K562 (cell line): ENCODE measurements around the gene TMEM107. TPM values are rescaled to one million over a fixed set of nuclear protein-coding genes. Genes with fewer than 3 reads are reported as not detected.

Experiments used
- ARID4B ChIP-seq: sonication (generic); formaldehyde crosslinking; IDR thresholded peaks from 2 replicates; pipeline ENCODE4 v1.8.0; 2022; ENCODE audit warnings: mild to moderate bottlenecking, missing genetic modification reagents
- ATF1 ChIP-seq, 2 experiments: fragments of 450-650 bp in 1 of 2; IDR thresholded peaks; 2 replicates each; pipeline ENCODE4 v1.6.1; 2016; ENCODE audit warnings: missing compliant biosample characterization in 1 of 2, missing genetic modification characterization in 1 of 2
- CBFB ChIP-seq: sonication (generic); formaldehyde crosslinking; IDR thresholded peaks from 2 replicates; pipeline ENCODE4 v1.4.0; 2020; ENCODE audit warnings: mild to moderate bottlenecking, missing genetic modification reagents
- CXXC5 ChIP-seq: fragments of 250-450 bp; sonication (Bioruptor Pico); IDR thresholded peaks from 2 replicates; pipeline ENCODE4 v1.8.0; 2022; ENCODE audit warnings: inconsistent platforms, mild to moderate bottlenecking, moderate library complexity
- DACH1 ChIP-seq: fragments of 450-650 bp; IDR thresholded peaks from 2 replicates; pipeline ENCODE4 v1.6.1; 2018; ENCODE audit not compliant: partially characterized antibody
- EGR1 ChIP-seq: fragments of 450-650 bp; conservative IDR thresholded peaks from 2 replicates; pipeline ENCODE4 v1.6.1; 2017; ENCODE audit warnings: mild to moderate bottlenecking
- FOS ChIP-seq: IDR thresholded peaks from 3 replicates; pipeline ENCODE4 v1.6.1; 2011; ENCODE audit not compliant: insufficient read length; ENCODE audit errors: extremely low read depth
- FOXA3 ChIP-seq, 2 experiments: fragments of 450-650 bp in 1 of 2; sonication (generic) in 1 of 2; formaldehyde crosslinking; IDR thresholded peaks in 1 of 2; conservative IDR thresholded peaks in 1 of 2; 2 replicates each; pipeline versions ENCODE4 v1.4.0 to v1.8.0; 2020 to 2022; ENCODE audit warnings: mild to moderate bottlenecking in 2 of 2, missing genetic modification reagents in 1 of 2
- HDAC1 ChIP-seq, 2 experiments: fragments of 450-650 bp; IDR thresholded peaks; 2 replicates each; pipeline ENCODE4 v1.6.1; 2016 to 2017; ENCODE audit warnings: inconsistent platforms in 1 of 2, mild to moderate bottlenecking in 1 of 2, moderate library complexity in 1 of 2
- LCOR ChIP-seq: sonication (generic); formaldehyde crosslinking; IDR thresholded peaks from 2 replicates; pipeline ENCODE4 v1.8.0; 2022; ENCODE audit warnings: mild to moderate bottlenecking, missing genetic modification reagents
- MBD2 ChIP-seq: sonication (generic); IDR thresholded peaks from 2 replicates; pipeline ENCODE4 v1.6.1; 2016; ENCODE audit warnings: low read depth, borderline replicate concordance
- MCM5 ChIP-seq: fragments of 450-650 bp; IDR thresholded peaks from 2 replicates; pipeline ENCODE4 v1.6.1; 2016; ENCODE audit warnings: low read depth
- MXI1 ChIP-seq: IDR thresholded peaks from 2 replicates; pipeline ENCODE4 v1.6.1; 2011; ENCODE audit warnings: low read depth, mild to moderate bottlenecking, improper control_type of control experiment, low read length
- RBBP5 ChIP-seq: fragments of 200-600 bp; sonication (generic); IDR thresholded peaks from 2 replicates; pipeline ENCODE4 v1.6.1; 2012; ENCODE audit warnings: borderline replicate concordance, mild to moderate bottlenecking, low read length, control low read depth, inconsistent platforms; ENCODE audit not compliant: insufficient read depth, poor library complexity, severe bottlenecking
- RFX1 ChIP-seq: fragments of 450-650 bp; IDR thresholded peaks from 2 replicates; pipeline ENCODE4 v1.6.1; 2016; ENCODE audit warnings: mild to moderate bottlenecking, moderate library complexity
- SRF ChIP-seq, 2 experiments: fragments of 250-450, 450-650 bp in 1 of 2; sonication (Bioruptor Pico) in 1 of 2; sonication (generic) in 1 of 2; formaldehyde crosslinking; IDR thresholded peaks; 2 replicates each; pipeline versions ENCODE4 v1.5.0 to v1.5.1; 2020 to 2022; ENCODE audit warnings: mild to moderate bottlenecking in 1 of 2, missing genetic modification reagents in 1 of 2
- TFAP4 ChIP-seq: sonication (generic); formaldehyde crosslinking; IDR thresholded peaks from 2 replicates; pipeline ENCODE4 v1.8.0; 2022; ENCODE audit warnings: missing genetic modification reagents, mild to moderate bottlenecking, moderate library complexity, borderline replicate concordance
- ZNF274 ChIP-seq: IDR thresholded peaks from 2 replicates; pipeline ENCODE4 v1.6.1; 2011; ENCODE audit warnings: low read depth, mild to moderate bottlenecking, low read length, moderate library complexity, borderline replicate concordance
- polyA plus RNA-seq, 8 experiments: library from polyadenylated mRNA; depleted of rRNA in 4 of 8; stranded (reverse) in 5 of 8; unstranded in 3 of 8; fragments of >200 nt; fragmentation: Nextera tagmentation in 2 of 8; fragmentation: Illumina TruSeq in 1 of 8; extraction: Ambion mirVana in 2 of 8; extraction: Trizol in 1 of 8; gene quantifications; 2 replicates each; pipeline versions ENCODE4 v1.2.1 to v1.2.3, GENCODE V29; 2011 to 2014; ENCODE audit warnings: inconsistent platforms in 1 of 8, missing spikeins in 1 of 8
- total RNA-seq, 7 experiments: library from RNA; depleted of rRNA in 6 of 7; stranded (reverse); fragments of >200 nt in 6 of 7; fragmentation: Illumina TruSeq in 2 of 7; extraction: Trizol in 2 of 7; gene quantifications; 2 replicates each; pipeline versions ENCODE4 v1.2.1 to v1.2.3, GENCODE V29; 2011 to 2021; ENCODE audit warnings: low replicate concordance in 1 of 7
- TF ChIP-seq, protein P1 (sequence below): fragments of 250-450 bp; sonication (Bioruptor Pico); IDR thresholded peaks from 2 replicates; pipeline ENCODE4 v1.8.0; 2021; ENCODE audit warnings: borderline replicate concordance, mild to moderate bottlenecking, moderate library complexity; ENCODE audit not compliant: poor library complexity, severe bottlenecking
- TF ChIP-seq, protein P2 (sequence below), 2 experiments: fragments of 450-650 bp; IDR thresholded peaks; 2 replicates each; pipeline ENCODE4 v1.6.1; 2016

The TMEM107 gene
- total and polyA plus RNA-seq, 9 of the 15 experiments (the other 6 are each of a cell fraction or from before 2014, with no cell fraction given): 7.1 to 26.2 (median 16.9) TPM

- peak; percentile 21; the same call in 1 of the 2 replicates for TF ChIP-seq MBD2
- peak; percentile 97 for TF ChIP-seq TFAP4 (CRISPR knock-in tag)
- peak; percentile 87 for TF ChIP-seq MXI1
- TF ChIP-seq, protein P1, sequence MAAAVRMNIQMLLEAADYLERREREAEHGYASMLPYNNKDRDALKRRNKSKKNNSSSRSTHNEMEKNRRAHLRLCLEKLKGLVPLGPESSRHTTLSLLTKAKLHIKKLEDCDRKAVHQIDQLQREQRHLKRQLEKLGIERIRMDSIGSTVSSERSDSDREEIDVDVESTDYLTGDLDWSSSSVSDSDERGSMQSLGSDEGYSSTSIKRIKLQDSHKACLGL (CRISPR knock-in tag): peak; percentile 54
- TF ChIP-seq SRF (CRISPR knock-in tag; IDR thresholded peaks at IDR 0.05): 0 out of 4 replicates have a peak, but pooled peaks of 1 of the 2 experiments have one; percentile 50
- peak; percentile 93 for TF ChIP-seq RFX1
- no peak for TF ChIP-seq ATF1 (CRISPR knock-in tag; IDR thresholded peaks at IDR 0.05)
- peak; percentile 87 for TF ChIP-seq ATF1 (tag; IDR thresholded peaks at IDR 0.05)
- peak; percentile 4 for TF ChIP-seq RBBP5
- TF ChIP-seq EGR1: peak; percentile 97
- TF ChIP-seq ARID4B: peak; percentile 90
- TF ChIP-seq LCOR: 0 out of 2 replicates have a peak, but pooled peaks have one; percentile 20
- TF ChIP-seq HDAC1 (IDR thresholded peaks at IDR 0.05): peak in 1 of 2 experiments; percentile 49; a peak in 1 of 4 replicates
- peak; percentile 26 for TF ChIP-seq DACH1
- no peak for TF ChIP-seq FOS
- TF ChIP-seq MCM5: no peak
- no peak for TF ChIP-seq ZNF274
- TF ChIP-seq CBFB (CRISPR knock-in tag): no peak
- TF ChIP-seq CXXC5 (CRISPR knock-in tag): peak; percentile 65
- TF ChIP-seq, protein P2, sequence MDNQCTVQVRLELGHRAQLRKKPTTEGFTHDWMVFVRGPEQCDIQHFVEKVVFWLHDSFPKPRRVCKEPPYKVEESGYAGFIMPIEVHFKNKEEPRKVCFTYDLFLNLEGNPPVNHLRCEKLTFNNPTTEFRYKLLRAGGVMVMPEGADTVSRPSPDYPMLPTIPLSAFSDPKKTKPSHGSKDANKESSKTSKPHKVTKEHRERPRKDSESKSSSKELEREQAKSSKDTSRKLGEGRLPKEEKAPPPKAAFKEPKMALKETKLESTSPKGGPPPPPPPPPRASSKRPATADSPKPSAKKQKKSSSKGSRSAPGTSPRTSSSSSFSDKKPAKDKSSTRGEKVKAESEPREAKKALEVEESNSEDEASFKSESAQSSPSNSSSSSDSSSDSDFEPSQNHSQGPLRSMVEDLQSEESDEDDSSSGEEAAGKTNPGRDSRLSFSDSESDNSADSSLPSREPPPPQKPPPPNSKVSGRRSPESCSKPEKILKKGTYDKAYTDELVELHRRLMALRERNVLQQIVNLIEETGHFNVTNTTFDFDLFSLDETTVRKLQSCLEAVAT (IDR thresholded peaks at IDR 0.05): no peak
- TF ChIP-seq FOXA3 (CRISPR knock-in tag; conservative IDR thresholded peaks at IDR 0.05 in 1 of 2, IDR thresholded peaks at IDR 0.05 in 1 of 2): peak in 1 of 2 experiments; percentile 48; a peak in 1 of 4 replicates
Observed at GRCh38 chr17:8151120-8151640, 25.0 kb downstream of the TMEM107 start (continued).
